Tibial nerve (tissue), 3 donors: ENCODE results near the gene VRK3.

ENCODE experiments used
- CTCF ChIP-seq, 5 experiments: fragments of 200-600 bp in 3 of 5; fragments of 450-650 bp in 2 of 5; sonication (generic) in 3 of 5; IDR thresholded peaks; one replicate each; pipeline ENCODE4 v1.5.1; 2016 to 2019; ENCODE audit warnings: antibody characterized with exemption in 5 of 5, mild to moderate bottlenecking in 3 of 5, moderate library complexity in 2 of 5
- POLR2A ChIP-seq, 2 donors: fragments of 450-650 bp; IDR thresholded peaks; one replicate each; pipeline ENCODE4 v1.6.1; 2017; ENCODE audit warnings: antibody characterized with exemption in 2 of 2, mild to moderate bottlenecking in 2 of 2, moderate library complexity in 2 of 2

- TF ChIP-seq CTCF (IDR thresholded peaks at IDR 0.05) (peak in 2 of 5 experiments; percentile 49 to 50), POLR2A (IDR thresholded peaks at IDR 0.05) (no peak)
Observed at GRCh38 chr19:49987159-49987698, 37.9 kb downstream of the VRK3 start.
